GM10266 (cell line): ENCODE measurements around the gene TRIM28.

Source experiments
- DNase-seq: peaks from one replicate; pipeline ENCODE4 v3.0.0; 2012; ENCODE audit errors: extremely low spot score
- TF ChIP-seq, protein P1 (sequence below): IDR thresholded peaks from 2 replicates; pipeline ENCODE4 v1.5.1; 2012; ENCODE audit warnings: mild to moderate bottlenecking, low read depth; ENCODE audit not compliant: control insufficient read depth, insufficient read depth; ENCODE audit errors: missing control alignments

TRIM28 gene

GRCh38 chr19:58548859-58549663 lies 5.2 kb downstream of the TRIM28 start:
- no peak for DNase-seq
- TF ChIP-seq, protein P1, sequence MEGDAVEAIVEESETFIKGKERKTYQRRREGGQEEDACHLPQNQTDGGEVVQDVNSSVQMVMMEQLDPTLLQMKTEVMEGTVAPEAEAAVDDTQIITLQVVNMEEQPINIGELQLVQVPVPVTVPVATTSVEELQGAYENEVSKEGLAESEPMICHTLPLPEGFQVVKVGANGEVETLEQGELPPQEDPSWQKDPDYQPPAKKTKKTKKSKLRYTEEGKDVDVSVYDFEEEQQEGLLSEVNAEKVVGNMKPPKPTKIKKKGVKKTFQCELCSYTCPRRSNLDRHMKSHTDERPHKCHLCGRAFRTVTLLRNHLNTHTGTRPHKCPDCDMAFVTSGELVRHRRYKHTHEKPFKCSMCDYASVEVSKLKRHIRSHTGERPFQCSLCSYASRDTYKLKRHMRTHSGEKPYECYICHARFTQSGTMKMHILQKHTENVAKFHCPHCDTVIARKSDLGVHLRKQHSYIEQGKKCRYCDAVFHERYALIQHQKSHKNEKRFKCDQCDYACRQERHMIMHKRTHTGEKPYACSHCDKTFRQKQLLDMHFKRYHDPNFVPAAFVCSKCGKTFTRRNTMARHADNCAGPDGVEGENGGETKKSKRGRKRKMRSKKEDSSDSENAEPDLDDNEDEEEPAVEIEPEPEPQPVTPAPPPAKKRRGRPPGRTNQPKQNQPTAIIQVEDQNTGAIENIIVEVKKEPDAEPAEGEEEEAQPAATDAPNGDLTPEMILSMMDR, result no peak

DNA sequence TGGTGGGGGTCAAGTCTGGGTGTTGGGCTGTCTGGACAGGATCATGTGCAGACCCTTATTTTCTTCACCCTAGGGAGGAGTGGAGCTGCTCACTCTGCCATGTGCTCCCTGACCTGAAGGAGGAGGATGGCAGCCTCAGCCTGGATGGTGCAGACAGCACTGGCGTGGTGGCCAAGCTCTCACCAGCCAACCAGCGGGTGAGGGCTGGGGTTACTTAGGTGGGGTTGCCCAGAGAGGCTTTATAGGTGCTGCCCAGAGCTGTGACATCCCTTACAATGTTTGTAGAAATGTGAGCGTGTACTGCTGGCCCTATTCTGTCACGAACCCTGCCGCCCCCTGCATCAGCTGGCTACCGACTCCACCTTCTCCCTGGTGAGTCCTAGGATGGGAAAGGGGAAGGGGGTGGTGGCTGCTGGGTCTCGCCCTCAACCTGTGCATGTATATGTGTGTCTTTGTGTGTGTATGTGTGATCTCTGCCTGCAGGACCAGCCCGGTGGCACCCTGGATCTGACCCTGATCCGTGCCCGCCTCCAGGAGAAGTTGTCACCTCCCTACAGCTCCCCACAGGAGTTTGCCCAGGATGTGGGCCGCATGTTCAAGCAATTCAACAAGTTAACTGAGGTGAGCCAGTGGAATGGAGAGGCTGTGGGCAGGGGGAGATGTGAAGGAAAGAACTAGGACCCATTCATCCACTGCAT lies 5.9 kb downstream of the TRIM28 start:
- DNase-seq, result no peak
- TF ChIP-seq, protein P1, result no peak

DNA sequence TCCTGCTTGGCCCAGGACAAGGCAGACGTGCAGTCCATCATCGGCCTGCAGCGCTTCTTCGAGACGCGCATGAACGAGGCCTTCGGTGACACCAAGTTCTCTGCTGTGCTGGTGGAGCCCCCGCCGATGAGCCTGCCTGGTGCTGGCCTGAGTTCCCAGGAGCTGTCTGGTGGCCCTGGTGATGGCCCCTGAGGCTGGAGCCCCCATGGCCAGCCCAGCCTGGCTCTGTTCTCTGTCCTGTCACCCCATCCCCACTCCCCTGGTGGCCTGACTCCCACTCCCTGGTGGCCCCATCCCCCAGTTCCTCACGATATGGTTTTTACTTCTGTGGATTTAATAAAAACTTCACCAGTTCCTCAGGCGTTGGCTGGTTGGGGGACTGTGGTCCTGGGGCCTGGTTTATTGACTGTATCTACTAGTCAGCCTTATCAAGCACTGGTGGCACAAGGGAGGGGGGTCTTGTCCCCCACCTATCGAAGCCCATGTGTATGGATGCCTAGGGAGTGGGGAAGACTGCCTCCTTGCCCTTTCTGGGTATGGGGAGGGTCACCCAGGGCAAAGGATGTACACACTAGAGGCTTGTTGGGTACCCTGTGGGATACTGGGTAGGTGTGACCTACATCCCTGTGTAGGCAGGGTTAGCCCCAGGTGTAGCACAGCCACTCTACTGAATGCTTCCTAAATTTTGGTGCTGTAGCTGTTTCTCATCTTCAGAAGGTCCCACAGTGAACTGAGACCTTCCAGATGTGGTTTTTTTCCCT lies 6.7 kb downstream of the TRIM28 start:
- no peak for DNase-seq
- TF ChIP-seq, protein P1, result no peak

GRCh38 chr19:58551123-58551497 lies 7.2 kb downstream of the TRIM28 start:
- DNase-seq, result no peak
- TF ChIP-seq, protein P1, result no peak

DNA sequence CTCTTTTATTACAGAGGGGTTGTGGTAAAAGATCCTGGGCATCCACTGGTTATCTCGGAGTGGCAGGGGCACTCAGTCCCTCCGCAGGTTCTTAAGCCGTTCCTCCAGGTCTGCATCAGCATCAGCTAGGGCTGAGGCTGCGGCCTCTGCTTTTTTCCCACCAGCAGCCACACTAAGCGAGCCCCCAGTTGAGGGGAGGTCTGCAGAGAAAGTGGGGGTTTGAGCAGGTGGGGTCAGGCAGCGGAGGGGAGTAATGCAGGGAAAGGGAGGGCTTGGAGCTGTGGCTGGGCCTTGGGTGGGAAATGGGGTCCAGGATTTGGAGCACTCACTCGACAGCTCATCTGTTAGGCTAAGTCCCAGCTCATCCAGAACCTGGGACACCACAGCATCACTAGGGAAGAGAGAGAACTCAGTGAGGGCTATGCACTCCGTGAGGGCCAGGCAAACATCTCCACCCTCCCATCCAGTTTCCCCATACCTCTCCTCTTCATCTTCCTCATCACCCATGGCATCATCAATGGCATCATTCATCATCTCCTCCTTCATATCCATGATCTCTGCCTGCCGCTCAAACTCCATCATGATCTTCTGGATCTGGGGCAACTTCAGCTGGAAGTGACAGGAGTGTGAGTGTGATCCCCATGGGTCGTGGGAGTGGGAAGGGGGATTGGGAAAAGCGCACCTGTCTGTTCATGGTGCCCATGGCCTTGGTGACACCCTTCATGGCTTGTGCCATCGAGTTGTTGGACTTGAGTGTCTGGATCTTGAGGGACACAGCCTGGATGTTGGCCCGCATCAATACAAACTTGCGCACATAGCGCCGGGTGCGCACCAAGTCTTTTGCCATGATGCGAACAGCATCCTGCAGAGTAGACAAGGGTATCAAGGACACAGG lies 8.0 kb downstream of the TRIM28 start:
- DNase-seq, result no peak
- TF ChIP-seq, protein P1, result no peak

- no peak for DNase-seq
- TF ChIP-seq, protein P1, result no peak
These were observed 8.8 kb downstream of the TRIM28 start for GRCh38 chr19:58552655-58553054.
